Measurements from ENCODE around the gene PTGES3L.
"Not testable (repeated sequence)": the region's sequence is repeated elsewhere in the genome, so short reads cannot be mapped to it uniquely, and the experiment has no call there.

The PTGES3L gene

DNA sequence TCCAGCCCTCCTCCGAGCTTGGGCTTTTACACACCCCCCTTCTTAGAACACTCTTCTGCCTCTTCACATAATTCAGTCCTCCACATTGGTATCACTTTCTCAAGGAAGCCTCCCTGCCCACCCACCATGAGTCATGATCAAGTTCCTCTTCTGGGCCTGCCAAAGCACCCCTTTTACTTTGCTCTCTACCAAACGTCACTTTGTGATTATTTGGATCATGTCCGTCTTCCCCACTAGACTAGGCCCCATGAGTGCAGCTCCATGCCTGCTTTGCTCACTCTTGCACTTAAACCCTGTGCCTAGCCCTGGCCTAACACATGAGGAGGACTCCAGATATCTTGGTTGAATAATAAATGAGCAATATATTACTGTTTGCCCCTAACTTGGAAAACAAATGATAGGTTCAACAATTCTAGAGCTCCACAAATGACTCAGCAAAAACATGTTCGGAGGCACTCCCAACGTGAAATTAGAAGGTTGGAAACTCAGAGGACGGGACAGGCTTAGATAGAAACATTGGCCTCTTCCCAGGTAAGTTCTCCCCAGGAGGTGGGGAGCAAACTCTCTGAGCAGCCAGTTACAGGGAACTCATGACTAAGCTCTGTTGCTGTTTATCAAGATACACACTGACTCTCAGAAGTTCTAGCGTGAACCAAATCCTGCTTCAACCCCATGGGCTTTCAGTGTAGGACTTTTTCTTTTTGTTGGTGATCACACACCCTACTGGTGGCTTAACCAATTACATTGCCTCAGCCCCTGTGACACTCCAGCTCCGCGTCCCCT, 51.0 kb downstream of the PTGES3L start:
- DNase-seq, result peak; percentile 53
- H3K4me3 ChIP-seq (ENCODE audit: low read depth, low read length), result no peak overlapping the region
- no peaks in the 10 kb centered on the region for H3K27me3 ChIP-seq (ENCODE audit: insufficient read depth, low read depth, severe bottlenecking)
- no peaks in the 10 kb centered on the region for H3K9me3 ChIP-seq (ENCODE audit: severe bottlenecking)
- no peaks in the 10 kb centered on the region for H3K36me3 ChIP-seq
- TF ChIP-seq, protein P1, sequence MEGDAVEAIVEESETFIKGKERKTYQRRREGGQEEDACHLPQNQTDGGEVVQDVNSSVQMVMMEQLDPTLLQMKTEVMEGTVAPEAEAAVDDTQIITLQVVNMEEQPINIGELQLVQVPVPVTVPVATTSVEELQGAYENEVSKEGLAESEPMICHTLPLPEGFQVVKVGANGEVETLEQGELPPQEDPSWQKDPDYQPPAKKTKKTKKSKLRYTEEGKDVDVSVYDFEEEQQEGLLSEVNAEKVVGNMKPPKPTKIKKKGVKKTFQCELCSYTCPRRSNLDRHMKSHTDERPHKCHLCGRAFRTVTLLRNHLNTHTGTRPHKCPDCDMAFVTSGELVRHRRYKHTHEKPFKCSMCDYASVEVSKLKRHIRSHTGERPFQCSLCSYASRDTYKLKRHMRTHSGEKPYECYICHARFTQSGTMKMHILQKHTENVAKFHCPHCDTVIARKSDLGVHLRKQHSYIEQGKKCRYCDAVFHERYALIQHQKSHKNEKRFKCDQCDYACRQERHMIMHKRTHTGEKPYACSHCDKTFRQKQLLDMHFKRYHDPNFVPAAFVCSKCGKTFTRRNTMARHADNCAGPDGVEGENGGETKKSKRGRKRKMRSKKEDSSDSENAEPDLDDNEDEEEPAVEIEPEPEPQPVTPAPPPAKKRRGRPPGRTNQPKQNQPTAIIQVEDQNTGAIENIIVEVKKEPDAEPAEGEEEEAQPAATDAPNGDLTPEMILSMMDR (IDR thresholded peaks at IDR 0.05; ENCODE audit: low read depth, low read length), result peak; percentile 71
- H3K27ac ChIP-seq, result no peak overlapping the region

DNA sequence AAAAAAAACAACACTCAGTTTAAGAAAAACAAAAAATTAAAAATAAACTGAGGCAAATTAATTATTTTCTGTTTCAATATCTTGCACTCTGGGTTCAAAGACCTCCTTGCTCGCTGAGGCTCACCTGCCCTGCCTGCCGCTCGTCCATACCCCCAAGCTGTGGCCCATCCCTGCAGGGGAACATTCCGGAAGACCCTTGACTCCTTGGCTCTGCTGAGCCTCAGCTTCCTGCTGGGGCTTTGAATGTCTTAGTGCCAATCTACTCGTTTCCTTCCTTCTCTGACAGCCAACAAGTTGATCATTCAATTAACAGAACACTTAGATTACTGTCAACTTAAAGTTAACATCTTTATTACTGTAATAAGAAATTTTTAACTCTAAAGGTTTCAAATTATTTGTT, 55.0 kb downstream of the PTGES3L start:
- DNase-seq, result no peak
- TF ChIP-seq, protein P1 (IDR thresholded peaks at IDR 0.05; ENCODE audit: low read depth, low read length), result no peak
- no peaks in the 10 kb centered on the region for H3K36me3 ChIP-seq
- no peak overlapping the region for H3K4me3 ChIP-seq (ENCODE audit: low read depth, low read length)
- no peaks in the 10 kb centered on the region for H3K27me3 ChIP-seq (ENCODE audit: insufficient read depth, low read depth, severe bottlenecking)
- H3K9me3 ChIP-seq (ENCODE audit: severe bottlenecking), result no peaks in the 10 kb centered on the region
- H3K27ac ChIP-seq, result no peak overlapping the region

DNA sequence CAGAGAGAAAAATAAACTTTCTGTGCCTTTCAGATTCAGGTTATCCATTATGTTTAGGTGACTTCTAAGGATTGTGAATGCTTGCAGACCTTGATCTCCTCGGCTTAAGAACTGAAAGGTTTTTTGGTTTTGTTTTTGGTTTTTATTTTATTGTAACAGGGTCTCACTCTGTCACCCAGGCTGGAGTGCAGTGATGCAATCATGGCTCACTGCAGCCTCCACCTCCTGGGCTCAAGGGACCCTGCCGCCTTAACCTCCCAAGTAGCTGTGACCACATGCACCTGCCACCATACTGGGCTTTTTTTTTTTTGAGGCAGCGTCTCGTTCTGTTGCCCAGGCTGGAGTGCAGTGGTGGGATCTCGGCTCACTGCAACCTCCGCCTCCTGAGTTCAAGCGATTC, 56.4 kb downstream of the PTGES3L start:
- not testable (repeated sequence) for H3K27ac ChIP-seq; H3K36me3 ChIP-seq; H3K27me3 ChIP-seq (ENCODE audit: insufficient read depth, low read depth, severe bottlenecking); H3K4me3 ChIP-seq (ENCODE audit: low read depth, low read length); H3K9me3 ChIP-seq (ENCODE audit: severe bottlenecking); DNase-seq

DNA sequence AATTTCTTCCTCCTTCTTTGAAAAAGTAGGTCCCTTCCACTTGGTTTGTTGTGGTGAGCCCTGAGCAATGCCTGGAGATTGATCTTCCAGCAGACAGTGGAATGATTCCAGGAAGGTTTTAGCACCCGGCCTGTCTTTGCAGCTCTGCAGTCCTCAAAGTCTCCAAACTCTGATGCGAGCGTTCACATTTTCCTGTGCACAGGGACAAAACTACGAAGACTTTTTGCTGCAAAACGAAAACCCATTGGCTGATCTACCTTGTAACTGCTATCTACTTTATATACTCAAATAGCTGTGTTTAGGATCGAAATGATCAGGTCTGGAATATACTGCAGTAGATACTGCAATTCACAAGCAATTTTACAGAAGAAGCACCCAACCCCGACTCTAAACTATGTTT, 57.6 kb downstream of the PTGES3L start:
- H3K27ac ChIP-seq, result no peak overlapping the region
- H3K9me3 ChIP-seq (ENCODE audit: severe bottlenecking), result no peaks in the 10 kb centered on the region
- TF ChIP-seq, protein P1 (IDR thresholded peaks at IDR 0.05; ENCODE audit: low read depth, low read length), result no peak
- H3K4me3 ChIP-seq (ENCODE audit: low read depth, low read length), result no peak overlapping the region
- DNase-seq, result no peak
- no peaks in the 10 kb centered on the region for H3K27me3 ChIP-seq (ENCODE audit: insufficient read depth, low read depth, severe bottlenecking)
- H3K36me3 ChIP-seq, result no peaks in the 10 kb centered on the region

DNA sequence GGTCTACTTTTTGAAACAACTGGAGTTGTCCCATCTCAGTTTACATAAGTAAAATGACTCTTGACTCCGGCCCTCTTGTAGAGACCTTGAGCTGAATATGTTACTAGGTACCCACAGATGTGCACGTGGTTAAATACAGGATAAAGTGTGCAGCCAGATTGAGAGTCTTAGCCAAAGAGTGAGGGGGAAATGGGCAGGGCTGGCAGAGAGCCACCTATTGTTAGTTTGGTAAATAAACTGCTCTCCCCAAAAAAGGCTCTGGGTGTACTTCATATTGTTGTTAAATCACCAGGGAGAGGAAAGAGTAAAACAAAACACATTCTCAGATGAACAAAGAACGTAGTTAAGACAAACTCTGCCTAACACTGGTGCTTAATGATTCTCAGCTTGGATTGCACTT, 59.0 kb downstream of the PTGES3L start:
- H3K27me3 ChIP-seq (ENCODE audit: insufficient read depth, low read depth, severe bottlenecking), result no peaks in the 10 kb centered on the region
- H3K36me3 ChIP-seq, result no peaks in the 10 kb centered on the region
- H3K27ac ChIP-seq, result no peak overlapping the region
- H3K9me3 ChIP-seq (ENCODE audit: severe bottlenecking), result no peaks in the 10 kb centered on the region
- TF ChIP-seq, protein P1 (IDR thresholded peaks at IDR 0.05; ENCODE audit: low read depth, low read length), result no peak
- DNase-seq, result no peak
- no peak overlapping the region for H3K4me3 ChIP-seq (ENCODE audit: low read depth, low read length)

DNA sequence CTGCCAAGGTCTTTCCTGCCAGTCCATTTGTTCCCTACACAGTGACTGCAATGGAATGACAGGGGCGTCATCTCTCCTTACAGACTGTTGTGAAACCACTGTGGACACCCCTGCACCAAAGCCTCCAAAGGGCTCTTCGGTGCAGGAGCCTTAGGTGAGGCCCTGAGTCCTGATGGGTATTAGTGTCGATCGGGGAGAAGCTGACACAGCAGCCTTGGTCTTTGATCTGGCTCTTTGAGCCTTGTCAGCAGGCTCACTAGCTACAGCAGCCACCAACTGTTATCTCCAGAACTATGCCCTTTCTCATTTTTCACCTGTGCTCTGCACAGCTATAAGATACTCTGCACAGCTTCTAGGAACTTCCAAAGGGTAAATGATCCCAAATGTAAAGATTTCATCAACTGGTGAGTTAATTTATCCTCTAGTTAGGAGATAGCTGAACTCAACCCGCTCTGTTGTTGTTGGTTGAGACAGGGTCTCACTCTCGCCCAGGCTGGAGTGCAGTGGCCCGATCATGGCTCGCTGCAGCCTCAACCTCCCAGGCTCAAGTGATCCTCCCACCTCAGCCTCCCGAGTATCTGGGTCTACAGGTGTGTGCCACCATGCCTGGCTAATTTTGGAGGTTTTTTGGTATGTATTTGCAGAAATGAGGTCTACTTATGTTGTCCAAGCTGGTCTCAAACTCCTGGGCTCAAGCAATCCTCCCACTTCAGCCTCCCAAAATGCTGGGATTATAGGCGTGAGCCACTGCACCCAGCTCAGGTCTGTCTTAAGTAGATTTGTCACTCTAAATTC, 59.6 kb downstream of the PTGES3L start:
- Histone ChIP-seq H3K4me3 (ENCODE audit: low read depth, low read length) (peak overlapping the region; percentile 0; the same call in 1 of the 2 replicates), H3K27me3 (ENCODE audit: insufficient read depth, low read depth, severe bottlenecking) (no peaks in the 10 kb centered on the region), H3K36me3 (no peaks in the 10 kb centered on the region), H3K27ac (no peak overlapping the region; the same call in 1 of the 2 replicates), H3K9me3 (ENCODE audit: severe bottlenecking) (no peaks in the 10 kb centered on the region)
- TF ChIP-seq, protein P1 (IDR thresholded peaks at IDR 0.05; ENCODE audit: low read depth, low read length), result no peak
- peak; percentile 62 for DNase-seq

DNA sequence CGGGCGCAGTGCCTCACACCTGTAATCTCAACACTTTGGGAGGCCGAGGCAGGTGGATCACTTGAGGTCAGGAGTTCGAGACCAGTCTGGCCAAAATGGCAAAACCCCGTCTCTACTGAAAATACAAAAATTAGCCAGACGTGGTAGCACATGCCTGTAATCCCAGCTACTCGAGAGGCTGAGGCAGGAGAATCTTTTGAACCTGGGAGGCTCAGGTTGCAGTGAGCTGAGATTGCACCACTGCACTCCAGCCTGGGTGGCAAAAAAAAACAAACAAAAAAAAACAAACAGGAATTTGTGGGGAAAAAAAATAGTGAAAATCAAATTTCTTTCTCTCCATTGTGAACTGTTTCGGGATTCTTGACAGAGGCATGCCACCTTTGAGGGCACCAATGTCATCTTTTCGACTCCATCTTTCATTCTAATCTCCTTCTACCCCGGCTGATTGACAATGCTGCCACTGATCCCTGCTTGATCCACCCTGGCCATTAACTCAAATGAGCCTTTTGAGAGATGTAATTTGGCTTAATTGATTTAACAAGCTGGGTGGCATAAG, 60.3 kb downstream of the PTGES3L start:
- H3K9me3 ChIP-seq (ENCODE audit: severe bottlenecking); H3K27ac ChIP-seq; H3K27me3 ChIP-seq (ENCODE audit: insufficient read depth, low read depth, severe bottlenecking); H3K36me3 ChIP-seq: not testable (repeated sequence)
- H3K4me3 ChIP-seq (ENCODE audit: low read depth, low read length), result peak overlapping the region; percentile 0; the same call in 1 of the 2 replicates
- DNase-seq, result peak; percentile 27

Measured in WERI-Rb-1 (cell line).